ENCODE measurements around the gene TUBA1B. TPM values are rescaled to one million over a fixed set of nuclear protein-coding genes. Genes with fewer than 3 reads are reported as not detected.
A peak's percentile ranks its signal among the peaks of the same experiment; 100 is the strongest.

TUBA1B gene
- total and polyA plus RNA-seq, 2 of the 8 experiments (the other 6 are each of a cell fraction or from before 2014, with no cell fraction given) = 2,092 to 6,837 TPM

DNA sequence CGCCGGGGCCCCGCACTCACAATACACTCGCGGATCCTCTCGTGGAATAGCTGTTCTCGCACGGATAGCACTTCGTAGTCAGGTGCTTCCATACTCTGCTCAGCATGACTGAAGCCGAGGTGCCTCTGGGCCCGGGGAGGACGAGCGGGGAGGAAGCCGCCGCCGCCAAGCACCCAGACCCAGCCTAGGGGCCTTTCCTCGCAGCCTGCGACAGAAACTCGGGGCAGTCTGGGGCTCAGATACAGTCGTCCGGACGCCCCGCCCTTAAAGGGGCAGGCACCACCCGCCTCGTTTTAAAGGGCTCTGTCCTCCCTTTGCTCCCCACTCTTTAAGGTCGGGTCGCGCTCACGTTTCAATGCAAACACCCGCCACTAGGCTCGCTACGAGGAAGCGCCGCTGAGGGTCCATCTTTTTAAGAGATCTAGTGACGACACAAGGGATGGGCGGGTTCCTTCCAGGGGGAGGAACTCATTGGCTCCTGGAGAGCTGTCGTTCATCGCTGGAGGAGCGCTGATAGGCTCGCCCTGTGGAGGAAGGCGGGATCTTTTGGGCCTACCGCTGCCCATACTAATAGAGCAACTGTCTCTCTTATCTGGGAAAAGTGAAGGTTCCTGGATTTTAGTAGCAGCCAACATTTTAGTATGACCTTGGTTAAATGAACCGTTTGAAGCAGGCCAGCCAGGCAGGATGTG lies 20.6 kb downstream of the TUBA1B start, which contains the start of gene LMBR1L (continued):
- TF ChIP-seq SP1 (IDR thresholded peaks at IDR 0.05; ENCODE audit: low read depth, low read length) (peak; percentile 96), TAF7 (optimal IDR thresholded peaks at IDR 0.05; ENCODE audit: borderline replicate concordance, low read depth, low read length) (no peak), POLR2AphosphoS5 (IDR thresholded peaks at IDR 0.05; ENCODE audit: low read depth, low read length) (no peak), CREB1 (IDR thresholded peaks at IDR 0.05) (peak; percentile 88), POU5F1 (IDR thresholded peaks at IDR 0.05; ENCODE audit: low read depth, low read length) (no peak), CTBP2 (IDR thresholded peaks at IDR 0.05; ENCODE audit: borderline replicate concordance, insufficient read depth, insufficient read length, low read length) (no peak), TAF1 (IDR thresholded peaks at IDR 0.05; ENCODE audit: low read depth, low read length) (peak; percentile 63; the same call in 1 of the 2 replicates), CEBPB (IDR thresholded peaks at IDR 0.05; ENCODE audit: low read depth, low read length) (no peak), RXRA (IDR thresholded peaks at IDR 0.05; ENCODE audit: insufficient read depth, low read depth, low read length) (no peak), CBX8 (IDR thresholded peaks at IDR 0.05; ENCODE audit: borderline replicate concordance, low read depth, low read length) (no peak), SUZ12 (IDR thresholded peaks at IDR 0.05; ENCODE audit: low read length) (no peak), BCL11A (IDR thresholded peaks at IDR 0.05; ENCODE audit: low read depth in 2 of 2, low read length in 2 of 2) (no peak), BRCA1 (IDR thresholded peaks at IDR 0.05; ENCODE audit: low read depth, low read length) (no peak), ASH2L (IDR thresholded peaks at IDR 0.05; ENCODE audit: low read length) (no peak), RAD21 (IDR thresholded peaks at IDR 0.05 in 1 of 2, conservative IDR thresholded peaks at IDR 0.05 in 1 of 2; ENCODE audit: low read depth in 2 of 2, low read length in 2 of 2) (peak in 1 of 2 experiments; percentile 5; a peak in 1 of 4 replicates), SIX5 (IDR thresholded peaks at IDR 0.05; ENCODE audit: low read depth, low read length) (no peak), EZH2 (IDR thresholded peaks at IDR 0.05; ENCODE audit: low read depth, low read length, severe bottlenecking) (no peak), JUND (IDR thresholded peaks at IDR 0.05; ENCODE audit: low read length) (no peak), NRF1 (IDR thresholded peaks at IDR 0.05; ENCODE audit: low read depth, low read length) (no peak)
- TF ChIP-seq, protein P1, sequence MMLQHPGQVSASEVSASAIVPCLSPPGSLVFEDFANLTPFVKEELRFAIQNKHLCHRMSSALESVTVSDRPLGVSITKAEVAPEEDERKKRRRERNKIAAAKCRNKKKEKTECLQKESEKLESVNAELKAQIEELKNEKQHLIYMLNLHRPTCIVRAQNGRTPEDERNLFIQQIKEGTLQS (IDR thresholded peaks at IDR 0.05; ENCODE audit: insufficient read depth, low read depth, low read length) = no peak
- TF ChIP-seq, protein P2, sequence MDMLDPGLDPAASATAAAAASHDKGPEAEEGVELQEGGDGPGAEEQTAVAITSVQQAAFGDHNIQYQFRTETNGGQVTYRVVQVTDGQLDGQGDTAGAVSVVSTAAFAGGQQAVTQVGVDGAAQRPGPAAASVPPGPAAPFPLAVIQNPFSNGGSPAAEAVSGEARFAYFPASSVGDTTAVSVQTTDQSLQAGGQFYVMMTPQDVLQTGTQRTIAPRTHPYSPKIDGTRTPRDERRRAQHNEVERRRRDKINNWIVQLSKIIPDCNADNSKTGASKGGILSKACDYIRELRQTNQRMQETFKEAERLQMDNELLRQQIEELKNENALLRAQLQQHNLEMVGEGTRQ (IDR thresholded peaks at IDR 0.05; ENCODE audit: low read length) = no peak
- TF ChIP-seq, protein P3, sequence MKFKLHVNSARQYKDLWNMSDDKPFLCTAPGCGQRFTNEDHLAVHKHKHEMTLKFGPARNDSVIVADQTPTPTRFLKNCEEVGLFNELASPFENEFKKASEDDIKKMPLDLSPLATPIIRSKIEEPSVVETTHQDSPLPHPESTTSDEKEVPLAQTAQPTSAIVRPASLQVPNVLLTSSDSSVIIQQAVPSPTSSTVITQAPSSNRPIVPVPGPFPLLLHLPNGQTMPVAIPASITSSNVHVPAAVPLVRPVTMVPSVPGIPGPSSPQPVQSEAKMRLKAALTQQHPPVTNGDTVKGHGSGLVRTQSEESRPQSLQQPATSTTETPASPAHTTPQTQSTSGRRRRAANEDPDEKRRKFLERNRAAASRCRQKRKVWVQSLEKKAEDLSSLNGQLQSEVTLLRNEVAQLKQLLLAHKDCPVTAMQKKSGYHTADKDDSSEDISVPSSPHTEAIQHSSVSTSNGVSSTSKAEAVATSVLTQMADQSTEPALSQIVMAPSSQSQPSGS (IDR thresholded peaks at IDR 0.05; ENCODE audit: low read length) = no peak
